GM12872 (cell line): ENCODE measurements around the gene VPS8.

Experiments used
- TF ChIP-seq, protein P1 (sequence below): IDR thresholded peaks from 3 replicates; pipeline ENCODE4 v1.5.1; 2011; ENCODE audit warnings: low read depth, mild to moderate bottlenecking, low read length, moderate library complexity; ENCODE audit not compliant: insufficient read depth

The VPS8 gene

DNA sequence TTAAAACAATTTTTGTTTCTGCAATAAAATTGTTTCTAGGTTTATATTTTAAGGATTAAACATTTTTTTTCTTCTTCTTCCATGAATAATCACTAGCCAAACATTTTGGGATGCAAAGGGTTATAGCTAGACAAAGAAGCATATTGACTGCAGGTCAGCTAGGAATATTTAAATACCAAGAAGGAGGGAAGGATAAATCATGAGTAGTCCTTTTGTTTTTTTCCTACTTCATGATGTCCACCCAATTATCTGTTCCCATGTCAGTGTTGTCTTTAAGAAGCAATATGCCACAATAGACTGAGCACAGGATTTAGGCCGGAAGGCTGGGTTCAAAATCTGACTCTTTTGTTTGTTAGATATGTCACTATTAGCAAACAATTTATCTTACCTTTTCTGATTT, 82.1 kb downstream of the VPS8 start:
- TF ChIP-seq, protein P1, sequence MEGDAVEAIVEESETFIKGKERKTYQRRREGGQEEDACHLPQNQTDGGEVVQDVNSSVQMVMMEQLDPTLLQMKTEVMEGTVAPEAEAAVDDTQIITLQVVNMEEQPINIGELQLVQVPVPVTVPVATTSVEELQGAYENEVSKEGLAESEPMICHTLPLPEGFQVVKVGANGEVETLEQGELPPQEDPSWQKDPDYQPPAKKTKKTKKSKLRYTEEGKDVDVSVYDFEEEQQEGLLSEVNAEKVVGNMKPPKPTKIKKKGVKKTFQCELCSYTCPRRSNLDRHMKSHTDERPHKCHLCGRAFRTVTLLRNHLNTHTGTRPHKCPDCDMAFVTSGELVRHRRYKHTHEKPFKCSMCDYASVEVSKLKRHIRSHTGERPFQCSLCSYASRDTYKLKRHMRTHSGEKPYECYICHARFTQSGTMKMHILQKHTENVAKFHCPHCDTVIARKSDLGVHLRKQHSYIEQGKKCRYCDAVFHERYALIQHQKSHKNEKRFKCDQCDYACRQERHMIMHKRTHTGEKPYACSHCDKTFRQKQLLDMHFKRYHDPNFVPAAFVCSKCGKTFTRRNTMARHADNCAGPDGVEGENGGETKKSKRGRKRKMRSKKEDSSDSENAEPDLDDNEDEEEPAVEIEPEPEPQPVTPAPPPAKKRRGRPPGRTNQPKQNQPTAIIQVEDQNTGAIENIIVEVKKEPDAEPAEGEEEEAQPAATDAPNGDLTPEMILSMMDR: no peak

DNA sequence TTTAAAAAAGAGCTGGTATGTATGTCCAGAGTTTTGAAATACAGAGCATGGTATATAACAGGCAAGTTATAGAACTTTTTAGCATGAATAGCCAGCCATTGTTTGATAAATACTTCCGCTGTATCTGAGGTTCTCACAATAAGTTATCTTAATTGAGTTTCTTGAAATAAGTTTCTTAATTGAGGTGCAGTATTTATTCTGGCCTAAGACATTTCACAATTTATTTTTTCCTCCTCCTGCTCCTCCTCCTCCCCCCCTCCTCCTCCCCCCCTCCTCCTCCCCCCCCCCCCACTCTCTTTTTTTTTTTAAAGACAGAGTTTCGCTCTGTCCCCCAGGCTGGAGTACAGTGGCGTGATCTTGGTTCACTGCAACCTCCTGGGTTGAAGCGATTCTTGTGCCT, 83.4 kb downstream of the VPS8 start:
- TF ChIP-seq, protein P1: no peak

DNA sequence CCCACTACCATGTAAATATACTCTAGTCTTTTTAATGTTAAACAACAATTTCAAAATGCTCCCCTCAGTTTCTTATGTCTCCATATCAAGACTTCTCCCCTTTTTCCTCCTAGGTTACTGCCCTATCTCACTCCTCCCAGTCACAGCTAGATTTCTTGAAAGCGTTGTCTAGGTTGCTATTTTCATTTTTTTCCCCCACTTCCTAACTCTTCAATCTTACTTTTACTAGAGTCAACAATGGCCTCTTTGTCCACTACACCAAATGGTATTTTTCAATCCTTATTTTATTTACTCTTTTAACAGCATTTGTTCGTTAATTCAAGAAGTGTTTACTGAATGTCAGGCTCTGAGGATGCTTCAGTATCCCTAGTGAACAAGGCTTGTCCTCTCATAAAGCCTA, 84.4 kb downstream of the VPS8 start:
- TF ChIP-seq, protein P1: no peak

DNA sequence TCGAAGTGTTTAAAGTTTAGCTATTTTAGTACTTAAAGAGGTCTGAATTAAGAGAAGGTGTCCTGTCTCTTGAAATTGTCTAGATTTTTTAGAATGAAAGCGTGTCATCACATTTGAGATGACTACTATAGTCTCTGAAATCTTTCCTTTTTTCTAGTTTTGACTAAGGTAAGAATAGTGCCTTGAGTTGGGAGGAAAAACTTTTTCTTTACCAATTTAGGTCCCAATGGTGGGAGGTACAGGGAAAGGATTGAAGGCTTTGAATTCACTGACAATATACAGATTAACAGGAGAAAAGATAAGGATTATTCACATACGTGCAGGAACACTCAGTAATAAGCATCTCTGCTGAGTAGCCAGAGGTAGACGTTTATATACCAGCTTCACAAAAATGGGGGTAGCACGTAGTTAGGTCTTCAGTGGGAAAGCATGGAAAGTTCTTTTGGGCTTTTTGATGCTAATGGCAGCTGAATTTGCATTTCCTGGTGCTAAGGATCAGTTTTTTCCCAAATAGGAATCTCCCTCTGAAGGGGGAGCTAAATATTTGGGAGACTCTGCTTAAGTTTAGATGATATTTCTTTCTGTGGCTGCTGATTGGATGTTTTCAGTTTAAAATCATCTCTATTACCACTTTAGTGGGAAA, 88.1 kb downstream of the VPS8 start:
- TF ChIP-seq, protein P1: no peak

DNA sequence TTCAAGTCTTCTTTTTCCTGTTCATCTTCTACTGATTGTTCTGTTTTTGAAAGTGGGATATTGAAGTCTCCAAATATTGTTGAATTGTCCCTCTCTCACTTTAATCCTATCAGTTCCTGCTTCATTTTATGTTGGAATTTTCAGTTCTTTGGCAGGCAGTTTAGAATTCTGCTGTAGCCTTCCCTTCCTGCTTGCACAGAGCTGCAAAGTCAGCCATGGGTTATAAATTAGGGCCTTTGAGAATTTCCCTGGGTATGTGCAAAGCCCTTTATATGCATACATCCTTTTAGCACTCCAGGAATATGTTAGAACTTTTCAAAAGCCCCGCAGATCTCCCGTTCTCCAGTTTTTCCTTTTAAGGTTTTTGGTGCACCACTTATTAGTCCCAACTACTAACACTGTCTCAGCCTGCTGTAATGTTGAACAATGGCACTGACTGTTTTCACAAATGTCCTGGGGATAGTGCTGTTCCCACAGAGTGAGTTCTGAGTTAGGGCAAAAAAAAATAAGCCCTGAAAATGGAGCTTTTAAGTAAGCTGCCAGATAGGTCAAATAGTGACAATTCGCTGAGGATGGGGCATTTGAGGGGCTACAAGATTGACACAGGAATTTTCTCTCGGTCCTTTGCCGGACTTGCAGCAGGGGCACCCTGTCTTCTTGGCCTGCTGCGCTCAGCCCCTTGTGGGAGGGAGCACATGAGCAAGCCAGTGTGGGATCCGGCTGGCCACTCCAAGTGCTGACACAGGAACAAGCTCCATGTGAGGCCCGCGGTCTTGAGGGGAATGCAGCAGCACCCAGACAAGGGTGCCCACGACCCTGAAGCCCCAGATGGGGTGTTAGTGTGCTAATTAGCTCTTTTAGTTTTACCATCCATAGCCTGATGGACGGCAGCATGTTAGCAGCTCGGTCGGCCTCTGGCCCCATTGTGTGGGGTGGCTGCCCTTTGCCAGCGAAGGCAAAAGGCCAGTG, 96.0 kb downstream of the VPS8 start:
- TF ChIP-seq, protein P1: no peak

DNA sequence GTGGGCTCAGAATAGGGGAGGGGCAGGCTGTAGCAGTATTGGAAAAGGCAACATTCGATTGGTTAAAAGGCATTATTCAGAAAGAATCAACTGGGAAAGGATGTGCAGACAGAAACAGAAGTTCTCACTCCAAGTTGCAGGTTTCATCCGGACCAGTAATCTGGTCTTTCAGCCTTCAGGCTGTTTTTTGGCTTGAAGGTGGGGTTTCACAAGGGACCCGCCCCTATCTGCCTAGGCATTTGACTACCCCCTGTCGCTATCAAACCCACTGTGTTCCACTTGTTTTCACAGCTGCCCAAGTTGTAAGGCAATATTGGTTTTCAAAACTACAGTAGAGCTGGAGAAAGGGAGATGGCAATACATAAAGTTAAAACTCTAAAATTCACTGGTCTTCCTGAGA, 96.9 kb downstream of the VPS8 start:
- TF ChIP-seq, protein P1: no peak

DNA sequence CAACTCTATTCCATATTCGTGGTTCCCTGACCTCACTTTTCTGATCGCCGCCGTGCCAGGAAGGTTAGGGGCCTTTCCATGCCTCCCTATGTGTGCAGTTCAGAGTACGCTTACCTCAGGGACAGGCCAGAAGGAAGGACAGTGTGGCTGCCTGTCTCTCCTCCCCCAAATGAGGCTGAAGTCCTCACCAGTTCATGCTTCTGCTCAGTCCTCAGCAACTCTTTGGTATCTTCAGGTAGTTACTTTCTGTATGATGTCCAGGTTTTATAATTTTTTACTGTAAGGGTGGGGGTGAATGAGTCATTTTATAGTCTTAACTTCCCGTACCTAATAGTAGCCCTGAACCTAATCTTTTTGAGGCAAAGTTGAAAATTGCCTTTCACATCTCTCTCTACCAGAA, 98.7 kb downstream of the VPS8 start:
- TF ChIP-seq, protein P1: no peak
